ENCODE results near the gene ZNF616.

Gene ZNF616

GRCh38 chr19:52170863-52171320 is 31.2 kb upstream of the ZNF616 start:
- H3K4me3 ChIP-seq (ENCODE audit: low read depth, low read length): peak overlapping the region; percentile 81
- DNase-seq (ENCODE audit: low read depth): no peak
- no peak for TF ChIP-seq CTCF (IDR thresholded peaks at IDR 0.05; ENCODE audit: insufficient read depth, low read depth, low read length, missing control alignments)

GRCh38 chr19:52170304-52170703 is 30.6 kb upstream of the ZNF616 start:
- DNase-seq (ENCODE audit: low read depth): no peak
- H3K4me3 ChIP-seq (ENCODE audit: low read depth, low read length): peak overlapping the region; percentile 81
- TF ChIP-seq CTCF (IDR thresholded peaks at IDR 0.05; ENCODE audit: insufficient read depth, low read depth, low read length, missing control alignments): no peak

GRCh38 chr19:52155596-52156359 is 16.0 kb upstream of the ZNF616 start:
- no peak overlapping the region for H3K4me3 ChIP-seq (ENCODE audit: low read depth, low read length)
- no peak for TF ChIP-seq CTCF (IDR thresholded peaks at IDR 0.05; ENCODE audit: insufficient read depth, low read depth, low read length, missing control alignments)
- DNase-seq (ENCODE audit: low read depth): no peak

GRCh38 chr19:52148256-52148655 is 8.5 kb upstream of the ZNF616 start:
- no peak overlapping the region for H3K4me3 ChIP-seq (ENCODE audit: low read depth, low read length)
- no peak for DNase-seq (ENCODE audit: low read depth)
- no peak for TF ChIP-seq CTCF (IDR thresholded peaks at IDR 0.05; ENCODE audit: insufficient read depth, low read depth, low read length, missing control alignments)

GRCh38 chr19:52142001-52142595 is 2.4 kb upstream of the ZNF616 start:
- H3K4me3 ChIP-seq (ENCODE audit: low read depth, low read length): no peak overlapping the region
- DNase-seq (ENCODE audit: low read depth): no peak
- no peak for TF ChIP-seq CTCF (IDR thresholded peaks at IDR 0.05; ENCODE audit: insufficient read depth, low read depth, low read length, missing control alignments)

- no peak overlapping the region for H3K4me3 ChIP-seq (ENCODE audit: low read depth, low read length)
- no peak for DNase-seq (ENCODE audit: low read depth)
- no peak for TF ChIP-seq CTCF (IDR thresholded peaks at IDR 0.05; ENCODE audit: insufficient read depth, low read depth, low read length, missing control alignments)
These were observed 1.5 kb upstream of the ZNF616 start for GRCh38 chr19:52141203-52141602.

Measured in GM12865 (cell line).